LNCAP (cell line): Measurements from ENCODE around the gene CPXM1.

Source experiments
- TF ChIP-seq, protein P1 (sequence below): fragments of 450-650 bp; IDR thresholded peaks from 2 replicates; pipeline ENCODE4 v1.5.1; 2017; ENCODE audit warnings: mild to moderate bottlenecking

The CPXM1 gene

DNA sequence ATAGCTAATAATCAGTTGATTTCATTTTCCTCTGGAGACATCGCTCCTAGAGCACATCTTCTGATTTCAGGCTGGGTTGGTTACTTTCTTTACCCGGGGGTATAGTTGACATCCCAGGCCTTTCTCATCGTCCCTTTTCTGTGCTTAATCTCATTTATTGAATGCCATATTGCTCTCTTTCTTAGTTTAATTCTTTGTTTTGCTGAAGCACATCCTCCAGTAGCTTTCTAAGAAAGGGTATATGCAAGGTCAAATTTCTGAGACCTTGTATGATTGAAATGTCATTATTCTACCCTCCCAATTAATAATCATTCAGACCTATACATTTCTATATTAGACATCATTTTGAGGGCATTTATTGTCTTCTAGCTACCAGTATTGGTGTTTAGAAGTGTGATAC is 11.8 kb upstream of the CPXM1 start:
- TF ChIP-seq, protein P1, sequence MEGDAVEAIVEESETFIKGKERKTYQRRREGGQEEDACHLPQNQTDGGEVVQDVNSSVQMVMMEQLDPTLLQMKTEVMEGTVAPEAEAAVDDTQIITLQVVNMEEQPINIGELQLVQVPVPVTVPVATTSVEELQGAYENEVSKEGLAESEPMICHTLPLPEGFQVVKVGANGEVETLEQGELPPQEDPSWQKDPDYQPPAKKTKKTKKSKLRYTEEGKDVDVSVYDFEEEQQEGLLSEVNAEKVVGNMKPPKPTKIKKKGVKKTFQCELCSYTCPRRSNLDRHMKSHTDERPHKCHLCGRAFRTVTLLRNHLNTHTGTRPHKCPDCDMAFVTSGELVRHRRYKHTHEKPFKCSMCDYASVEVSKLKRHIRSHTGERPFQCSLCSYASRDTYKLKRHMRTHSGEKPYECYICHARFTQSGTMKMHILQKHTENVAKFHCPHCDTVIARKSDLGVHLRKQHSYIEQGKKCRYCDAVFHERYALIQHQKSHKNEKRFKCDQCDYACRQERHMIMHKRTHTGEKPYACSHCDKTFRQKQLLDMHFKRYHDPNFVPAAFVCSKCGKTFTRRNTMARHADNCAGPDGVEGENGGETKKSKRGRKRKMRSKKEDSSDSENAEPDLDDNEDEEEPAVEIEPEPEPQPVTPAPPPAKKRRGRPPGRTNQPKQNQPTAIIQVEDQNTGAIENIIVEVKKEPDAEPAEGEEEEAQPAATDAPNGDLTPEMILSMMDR = no peak

DNA sequence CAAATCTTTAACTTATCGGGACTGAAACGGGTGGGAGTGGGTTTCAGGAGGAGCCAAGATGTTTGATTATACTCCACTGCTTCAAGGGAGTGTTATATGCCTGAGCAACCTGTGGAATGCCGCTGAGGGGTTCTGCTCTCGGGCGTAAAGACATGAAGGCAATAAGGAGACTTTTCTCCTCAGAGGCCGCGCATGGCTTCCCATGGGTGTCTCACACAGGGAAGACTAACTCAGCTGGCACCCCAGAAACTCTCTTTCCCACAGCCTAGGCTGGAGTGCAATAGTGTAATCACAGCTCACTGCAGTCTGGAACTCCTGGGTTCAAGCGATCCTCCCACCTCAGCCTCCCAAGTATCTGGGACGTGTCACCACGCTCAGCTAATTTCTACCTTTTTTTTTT is 9.3 kb upstream of the CPXM1 start:
- TF ChIP-seq, protein P1 = no peak

DNA sequence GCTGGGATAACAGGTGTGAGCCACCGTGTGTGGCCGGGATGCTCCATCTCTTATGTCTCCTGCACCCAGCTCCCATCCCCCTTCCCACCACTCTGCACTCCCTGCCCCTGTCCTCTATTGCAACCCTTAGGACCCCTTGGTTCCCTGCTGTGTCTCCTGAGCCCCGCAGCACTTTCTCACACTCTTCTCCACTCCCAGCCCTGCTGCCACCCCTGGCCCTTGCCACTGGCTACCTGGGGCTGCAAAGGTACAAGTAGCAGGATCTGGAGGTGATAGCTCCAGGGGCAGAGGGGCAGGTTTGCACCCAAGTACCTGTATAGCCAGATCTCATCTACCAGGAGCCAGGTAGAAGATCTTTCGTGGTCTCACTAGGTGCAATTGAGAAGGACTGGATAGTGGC is 6.6 kb upstream of the CPXM1 start:
- TF ChIP-seq, protein P1 = no peak

- TF ChIP-seq, protein P1 = no peak
These were observed 5.9 kb upstream of the CPXM1 start for GRCh38 chr20:2806351-2806701.

DNA sequence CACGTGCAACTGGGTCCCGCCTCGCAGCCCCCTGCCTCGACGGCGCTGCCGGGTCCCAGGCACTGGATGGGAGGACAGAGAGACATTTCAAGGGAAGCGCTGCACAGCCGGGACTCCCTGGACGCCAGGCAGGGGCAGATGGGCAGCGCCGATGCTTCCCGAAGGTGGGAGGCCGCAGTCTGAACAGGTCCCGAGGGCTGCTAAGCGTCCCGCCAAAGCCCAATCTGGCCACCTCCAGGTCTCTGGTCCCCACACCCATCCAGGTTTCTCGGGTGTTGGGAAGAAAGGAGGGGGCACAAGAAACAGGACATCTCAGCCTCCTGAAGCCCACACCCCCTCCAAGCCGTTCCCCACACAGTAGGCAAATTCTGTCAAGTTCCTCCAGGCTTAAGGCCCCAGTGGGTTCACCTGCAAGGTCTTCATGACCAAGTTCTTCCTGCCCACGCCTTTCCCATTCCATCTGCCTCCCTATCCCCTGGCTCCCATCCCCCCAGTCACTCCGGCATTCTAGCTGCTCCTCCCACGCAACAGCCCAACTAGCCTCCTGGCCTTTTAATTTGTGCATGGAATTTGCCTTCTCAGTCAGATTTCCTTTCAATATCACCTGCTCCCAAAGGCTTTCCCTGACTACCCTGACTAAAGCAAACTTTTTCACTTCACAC is 5.4 kb upstream of the CPXM1 start:
- TF ChIP-seq, protein P1 = no peak

DNA sequence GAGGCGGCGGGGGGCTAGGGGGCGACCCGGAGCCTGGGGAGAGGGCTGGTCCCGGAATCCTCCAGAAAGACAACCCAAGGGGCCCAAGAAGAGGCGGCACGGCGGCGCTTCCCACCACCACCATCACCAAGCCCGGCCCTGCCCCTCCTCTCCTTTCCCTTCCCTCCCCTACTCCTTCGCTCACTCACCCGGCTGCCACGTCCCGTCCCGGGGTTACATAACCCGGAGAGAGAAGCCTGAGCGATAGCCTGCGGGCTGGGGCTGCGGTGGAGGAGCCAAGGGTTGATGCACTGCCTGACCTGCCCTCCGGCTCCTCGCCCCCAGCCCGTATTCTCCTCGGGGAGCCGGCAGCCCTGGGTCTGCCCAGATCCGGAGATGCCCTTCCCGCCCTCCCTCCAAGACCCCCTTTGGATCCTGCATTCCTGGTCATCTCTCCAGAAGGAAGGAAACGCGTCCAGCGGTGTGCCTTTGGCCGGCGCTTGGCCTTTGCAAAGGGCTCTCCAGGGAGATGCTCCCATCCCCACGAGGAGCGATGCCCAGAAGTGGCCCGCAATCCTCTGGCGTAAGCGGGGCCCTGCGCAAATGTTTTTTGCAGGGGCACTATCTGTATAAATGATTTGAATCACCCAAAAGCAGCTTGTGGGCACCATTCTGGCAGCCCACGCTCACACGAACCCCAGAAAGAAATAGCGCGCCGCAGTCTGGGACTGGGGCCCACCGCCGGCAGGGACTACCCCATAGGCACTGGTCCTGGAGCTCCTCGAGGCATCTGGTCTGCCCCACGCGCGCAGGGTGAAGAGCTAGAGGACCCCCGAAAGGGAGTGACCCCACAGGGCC is 4.6 kb upstream of the CPXM1 start:
- TF ChIP-seq, protein P1 = no peak

- TF ChIP-seq, protein P1 = no peak
These were observed 3.8 kb upstream of the CPXM1 start for GRCh38 chr20:2804041-2804828.
